ENCODE results near the gene NDUFAF3.

DNA sequence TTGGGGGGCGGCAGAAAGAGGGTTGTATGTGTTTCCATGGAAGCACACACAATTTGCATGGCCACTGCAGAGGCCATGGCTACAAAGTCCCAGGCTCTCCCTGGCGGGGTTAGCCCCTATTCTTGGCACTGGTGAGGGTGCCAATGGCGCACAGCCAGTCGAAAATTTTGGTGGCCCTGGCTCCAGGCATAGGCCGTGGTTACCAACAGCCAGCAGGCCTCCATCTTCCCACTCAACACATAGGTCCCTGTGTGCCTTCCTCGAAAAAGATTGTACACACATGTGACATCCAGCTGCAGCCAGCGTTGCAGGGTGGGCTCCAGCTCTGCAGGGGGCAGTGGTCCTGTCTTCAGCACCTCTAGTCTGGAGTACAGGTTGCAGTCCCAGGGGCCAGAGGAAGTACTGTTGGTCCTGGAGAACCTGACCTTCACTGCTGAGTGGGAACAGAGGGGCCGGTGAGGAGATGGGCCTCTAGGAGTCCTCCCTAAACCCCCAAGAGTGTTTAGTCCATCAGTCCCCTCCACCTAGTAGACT lies 24.8 kb upstream of the NDUFAF3 start:
- TF ChIP-seq CTCF (IDR thresholded peaks at IDR 0.05; ENCODE audit: insufficient read depth, low read length, poor library complexity, severe bottlenecking) (no peak), EZH2phosphoT487 (conservative IDR thresholded peaks at IDR 0.05; ENCODE audit: low read length) (no peak)

Measured in SU-DHL-6 (cell line).